UCSD-AML1 (cell line): ENCODE results near the gene FGGY.

Experiments
- DNase-seq: peaks from one replicate; lab custom pipeline; 2025; ENCODE audit not compliant: unreplicated experiment; lab: John Stamatoyannopoulos, UW

FGGY gene

DNA sequence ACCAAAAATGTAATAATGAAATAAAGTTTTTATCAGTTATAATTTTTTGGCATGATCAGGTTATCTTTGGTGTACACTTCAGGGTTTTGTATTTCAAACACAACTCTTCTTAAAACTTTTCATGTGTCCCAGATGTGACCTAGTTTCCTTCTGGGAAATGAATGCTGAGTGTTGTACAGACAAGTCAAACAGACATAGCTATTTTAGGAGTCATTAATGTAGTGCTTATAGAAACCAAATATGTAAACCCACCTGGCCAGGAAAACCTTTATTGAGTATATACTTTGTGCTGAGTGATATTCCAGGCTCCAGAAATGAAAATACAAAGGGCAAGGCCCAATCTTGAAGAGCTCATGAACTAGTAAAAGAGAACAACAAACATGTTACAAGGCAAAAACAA is 491.9 kb downstream of the FGGY start:
- no peak for DNase-seq

DNA sequence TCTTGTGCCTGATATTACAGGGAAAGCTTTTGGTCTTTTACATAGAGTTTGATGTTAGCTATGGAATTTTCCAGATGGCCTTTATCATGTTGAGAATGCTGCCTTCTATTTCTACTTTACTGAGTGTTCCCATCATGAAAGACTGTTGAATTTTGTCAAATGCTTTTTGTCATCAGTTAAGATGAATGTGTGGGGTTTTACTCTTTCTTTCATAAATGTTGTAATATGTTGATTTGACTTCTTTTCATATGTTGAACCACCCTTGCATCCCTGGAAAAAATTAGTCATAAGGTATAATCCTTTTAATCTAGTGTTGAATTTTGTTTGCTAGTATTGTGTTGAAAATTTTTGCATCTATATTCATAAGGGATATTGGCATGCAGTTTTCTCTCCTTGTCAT is 501.7 kb downstream of the FGGY start:
- DNase-seq: no peak

- no peak for DNase-seq
Observed at GRCh38 chr1:59803458-59804038, 506.7 kb downstream of the FGGY start.

DNA sequence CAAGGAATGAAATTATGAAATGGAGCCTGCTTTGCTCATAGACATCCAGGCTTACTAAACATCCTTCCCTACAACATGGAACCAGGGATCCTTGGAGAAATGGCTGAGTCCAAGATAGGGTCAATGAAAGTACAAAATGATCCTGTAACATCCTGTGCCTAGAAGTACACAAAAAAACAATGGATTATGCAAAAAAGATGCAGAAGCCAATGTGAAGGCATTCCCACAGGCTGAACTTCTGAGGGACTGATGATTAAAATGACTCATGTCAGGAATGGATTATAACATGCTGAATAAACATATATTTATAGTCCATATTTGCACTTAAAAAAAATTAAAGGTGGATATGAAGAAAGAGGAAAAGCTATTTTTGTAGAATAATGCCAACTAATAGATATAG is 507.4 kb downstream of the FGGY start:
- no peak for DNase-seq

DNA sequence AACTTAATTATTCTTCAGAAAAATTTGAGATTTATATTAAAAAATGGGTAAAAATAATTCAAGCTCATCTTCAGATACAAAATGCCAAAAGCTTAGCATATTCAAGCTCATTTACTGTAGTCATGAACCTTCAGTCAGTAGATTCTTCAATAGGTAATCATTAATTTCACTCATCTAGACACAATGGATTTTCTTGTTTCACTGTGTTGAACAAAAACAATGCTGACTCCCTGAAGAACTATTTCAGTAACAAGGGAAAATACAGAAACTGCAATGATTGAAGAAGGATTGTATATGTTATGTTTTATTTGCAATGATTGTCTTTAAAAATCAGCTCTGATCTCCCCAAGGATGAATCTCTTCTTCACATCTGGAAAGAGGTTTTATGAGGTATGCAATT is 508.7 kb downstream of the FGGY start:
- no peak for DNase-seq
